Transverse colon (tissue), 4 donors: Measurements from ENCODE around the gene HCFC1R1. TPM values are rescaled to one million over a fixed set of nuclear protein-coding genes. Genes with fewer than 3 reads are reported as not detected.

Experiments used
- DNase-seq: peaks from one replicate; pipeline ENCODE4 v3.0.0-alpha.2; 2019
- H3K27ac ChIP-seq, 4 donors: fragments of 200-600 bp; sonication (generic); 2 replicates each; pipeline ENCODE4 v1.5.1; 2016 to 2018; ENCODE audit warnings: inconsistent platforms in 4 of 4
- H3K27me3 ChIP-seq: fragments of 200-600 bp; sonication (generic); 2 replicates; pipeline ENCODE4 v1.5.1; 2017; ENCODE audit warnings: inconsistent platforms
- H3K36me3 ChIP-seq, 4 donors: fragments of 200-600 bp; sonication (generic); 2 replicates each; pipeline ENCODE4 v1.5.1; 2017 to 2019; ENCODE audit warnings: inconsistent platforms in 4 of 4
- H3K4me1 ChIP-seq, 4 donors: fragments of 200-600 bp; sonication (generic); 2 replicates each; pipeline ENCODE4 v1.5.1; 2017 to 2020; ENCODE audit warnings: inconsistent platforms in 4 of 4
- H3K4me3 ChIP-seq, 4 donors: fragments of 200-600 bp; sonication (generic); 1 replicate in 1 of 4; 2 replicates in 3 of 4; pipeline versions ENCODE4 v1.5.1 to v1.6.1; 2017 to 2019; ENCODE audit warnings: inconsistent platforms in 4 of 4
- H3K9me3 ChIP-seq, 2 donors: fragments of 200-600 bp; sonication (generic); 2 replicates each; pipeline ENCODE4 v1.5.1; 2017 to 2019; ENCODE audit warnings: inconsistent platforms in 2 of 2
- EP300 ChIP-seq: sonication (generic); formaldehyde crosslinking; IDR thresholded peaks from one replicate; pipeline ENCODE4 v1.6.1; 2017; ENCODE audit warnings: antibody characterized with exemption, low read depth
- POLR2A ChIP-seq: fragments of 450-650 bp; IDR thresholded peaks from one replicate; pipeline ENCODE4 v1.6.1; 2016; ENCODE audit warnings: antibody characterized with exemption, mild to moderate bottlenecking, moderate library complexity
- POLR2AphosphoS5 ChIP-seq, 3 donors: sonication (generic); formaldehyde crosslinking; IDR thresholded peaks; one replicate each; pipeline ENCODE4 v1.6.1; 2016; ENCODE audit warnings: antibody characterized with exemption in 3 of 3
- WGBS, 2 donors: methylation state at CpG; one replicate each; pipeline ENCODE4 v1.1.5; 2018; ENCODE audit warnings: low coverage in 1 of 2; 5-methylcytosine and 5-hydroxymethylcytosine counted together
- in situ Hi-C, 4 donors: fragments of 200-750 bp; cut with MboI; loops; one replicate each; pipeline versions ENCODE4 v1.15.0 to v1.15.1; 2017; ENCODE audit warnings: low sequenced_read_pairs in 3 of 4, low pct_ligation_motif_present in 1 of 4, low pct_unique_long_range_greater_than_20kb in 1 of 4
- intact Hi-C: fragments of 100-400 bp; cut with DNase I; formaldehyde crosslinking; loops from one replicate; pipeline ENCODE4 v1.15.1; 2023; ENCODE audit warnings: low total_unique reads
- total RNA-seq, 4 donors: library from RNA; depleted of rRNA; stranded (reverse); fragments of >200 nt; gene quantifications; one replicate each; pipeline ENCODE4 v1.1.0, GENCODE V29; 2016
- TF ChIP-seq, protein P1 (sequence below), 5 experiments: fragments of 200-600 bp in 3 of 5; fragments of 450-650 bp in 2 of 5; sonication (generic) in 3 of 5; IDR thresholded peaks; 1 replicate in 2 of 5; 2 replicates in 3 of 5; pipeline ENCODE4 v1.5.1; 2016 to 2017; ENCODE audit warnings: antibody characterized with exemption in 5 of 5, inconsistent platforms in 3 of 5, mild to moderate bottlenecking in 2 of 5, moderate library complexity in 1 of 5

Gene HCFC1R1
- total RNA-seq, 4 donors from 2014 or later = 4.4 to 35.4 (median 17.5) TPM

DNA sequence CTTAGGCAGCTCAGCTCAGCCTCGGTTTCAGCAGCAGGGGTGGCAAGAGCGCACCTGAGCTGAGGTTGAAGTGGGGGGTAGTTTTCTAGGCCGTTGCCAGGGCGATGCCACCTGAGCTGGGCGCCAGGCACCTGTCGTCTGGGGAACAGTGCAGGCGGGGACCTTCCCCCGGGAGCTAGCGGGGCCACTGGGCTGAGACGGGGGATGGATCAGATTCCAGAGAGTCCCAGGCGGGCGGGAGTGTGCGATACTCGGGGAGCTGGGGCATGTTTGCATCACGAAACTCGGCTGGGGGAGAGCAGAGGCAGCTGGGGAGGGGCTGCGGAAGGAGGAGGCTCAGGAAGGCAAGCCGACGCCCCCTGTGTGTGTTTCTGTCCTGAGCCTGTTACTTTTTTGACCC, 11.5 kb downstream of the HCFC1R1 start:
- intact Hi-C loops (no loop called here), in situ Hi-C loops (no loop called here)
- Histone ChIP-seq H3K4me1 (peaks cover 8 to 33% (median 14%) of the 10 kb centered on the region in 4 donors), H3K36me3 (no peaks in the 10 kb centered on the region), H3K9me3 (no peaks in the 10 kb centered on the region), H3K27ac (no peak overlapping the region), H3K4me3 (no peak overlapping the region), H3K27me3 (peaks cover 59% of the 10 kb centered on the region)
- DNase-seq = no peak
- TF ChIP-seq, protein P1, sequence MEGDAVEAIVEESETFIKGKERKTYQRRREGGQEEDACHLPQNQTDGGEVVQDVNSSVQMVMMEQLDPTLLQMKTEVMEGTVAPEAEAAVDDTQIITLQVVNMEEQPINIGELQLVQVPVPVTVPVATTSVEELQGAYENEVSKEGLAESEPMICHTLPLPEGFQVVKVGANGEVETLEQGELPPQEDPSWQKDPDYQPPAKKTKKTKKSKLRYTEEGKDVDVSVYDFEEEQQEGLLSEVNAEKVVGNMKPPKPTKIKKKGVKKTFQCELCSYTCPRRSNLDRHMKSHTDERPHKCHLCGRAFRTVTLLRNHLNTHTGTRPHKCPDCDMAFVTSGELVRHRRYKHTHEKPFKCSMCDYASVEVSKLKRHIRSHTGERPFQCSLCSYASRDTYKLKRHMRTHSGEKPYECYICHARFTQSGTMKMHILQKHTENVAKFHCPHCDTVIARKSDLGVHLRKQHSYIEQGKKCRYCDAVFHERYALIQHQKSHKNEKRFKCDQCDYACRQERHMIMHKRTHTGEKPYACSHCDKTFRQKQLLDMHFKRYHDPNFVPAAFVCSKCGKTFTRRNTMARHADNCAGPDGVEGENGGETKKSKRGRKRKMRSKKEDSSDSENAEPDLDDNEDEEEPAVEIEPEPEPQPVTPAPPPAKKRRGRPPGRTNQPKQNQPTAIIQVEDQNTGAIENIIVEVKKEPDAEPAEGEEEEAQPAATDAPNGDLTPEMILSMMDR (IDR thresholded peaks at IDR 0.05) = no peak
- no peak for TF ChIP-seq EP300
- 18% methylated on average over 18 of the region's 19 CpGs; no CpG with 5 or more reads in 1 of the 2 donors for WGBS, 2 donors

DNA sequence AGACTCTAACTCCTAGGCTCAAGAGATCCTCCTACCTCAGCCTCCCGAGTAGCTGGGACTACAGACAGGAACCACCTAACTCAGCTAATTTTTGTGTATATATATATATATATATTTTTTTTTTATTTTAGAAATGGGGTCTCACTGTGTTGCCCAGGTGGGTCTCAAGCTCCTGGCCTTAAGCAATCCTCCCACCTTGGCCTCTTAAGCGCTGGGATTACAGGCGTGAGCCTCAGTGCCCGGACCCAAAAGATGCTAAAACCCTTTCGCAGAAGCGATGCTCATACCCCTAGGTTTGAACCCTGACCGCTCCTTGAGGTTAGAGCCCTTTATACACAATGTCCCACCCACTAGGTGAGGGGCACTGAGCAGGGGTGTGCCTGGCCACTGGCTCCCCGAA, 13.2 kb downstream of the HCFC1R1 start:
- no peak for TF ChIP-seq EP300
- TF ChIP-seq, protein P1 (IDR thresholded peaks at IDR 0.05) = no peak
- H3K4me1 ChIP-seq = peaks cover 14 to 50% (median 28%) of the 10 kb centered on the region in 4 donors
- DNase-seq = no peak
- in situ Hi-C loops (no loop called here), intact Hi-C loops (no loop called here)
- WGBS, 2 donors = 89% methylated on average over 8 of the region's 8 CpGs; no CpG with 5 or more reads in 1 of the 2 donors
- H3K27me3 ChIP-seq = peaks cover 72% of the 10 kb centered on the region
- no peak overlapping the region for H3K27ac ChIP-seq
- H3K36me3 ChIP-seq = no peaks in the 10 kb centered on the region
- no peak overlapping the region for H3K4me3 ChIP-seq
- H3K9me3 ChIP-seq = no peaks in the 10 kb centered on the region

DNA sequence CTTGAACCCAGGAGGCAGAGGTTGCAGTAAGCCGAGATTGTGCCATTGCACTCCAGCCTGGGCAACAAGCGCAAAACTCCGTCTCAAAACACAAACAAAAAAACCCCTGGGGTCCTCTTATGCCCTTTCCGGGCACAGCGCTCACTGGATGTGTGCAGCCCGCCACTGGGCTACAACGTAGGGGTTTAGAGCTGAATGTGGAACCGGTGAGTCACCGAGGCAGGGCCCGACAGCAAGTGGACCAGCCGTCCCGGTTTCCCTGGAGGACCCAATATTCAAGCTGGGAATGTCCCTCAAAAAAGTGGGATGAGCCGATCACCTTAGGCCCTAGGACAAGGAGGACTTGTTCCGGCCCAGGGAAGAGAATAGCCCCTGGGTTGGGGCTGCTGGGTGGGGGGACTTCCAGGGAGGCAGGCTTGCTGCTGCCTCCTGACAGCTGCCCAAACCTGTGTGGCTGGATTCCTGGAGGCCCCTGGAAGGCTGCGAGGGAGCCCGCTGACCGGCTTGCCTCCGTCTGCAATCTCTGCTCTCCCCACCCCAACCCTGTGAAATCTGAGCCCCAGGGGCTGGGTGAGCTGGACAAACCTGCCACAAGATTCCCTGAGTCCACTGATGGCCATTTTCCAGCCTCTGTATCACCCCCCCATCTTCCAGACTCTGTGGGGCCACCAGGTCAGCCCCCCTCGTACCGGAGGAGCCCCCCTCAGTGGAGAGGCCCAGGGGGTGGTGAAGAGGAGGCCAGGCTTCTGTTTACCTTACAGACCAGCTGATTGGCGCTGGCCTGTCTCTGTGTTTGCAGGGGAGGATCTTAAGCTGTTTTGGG, 14.0 kb downstream of the HCFC1R1 start:
- Histone ChIP-seq H3K4me3 (no peak overlapping the region), H3K4me1 (peaks cover 14 to 53% (median 30%) of the 10 kb centered on the region in 4 donors), H3K27ac (no peak overlapping the region), H3K9me3 (no peaks in the 10 kb centered on the region), H3K36me3 (no peaks in the 10 kb centered on the region), H3K27me3 (peaks cover 76% of the 10 kb centered on the region)
- intact Hi-C loops = no loop called here
- no peak for TF ChIP-seq EP300
- TF ChIP-seq POLR2AphosphoS5 (IDR thresholded peaks at IDR 0.05) = no peak
- TF ChIP-seq POLR2A = no peak
- TF ChIP-seq, protein P1 (IDR thresholded peaks at IDR 0.05) = no peak
- in situ Hi-C loops = no loop called here
- 55% methylated on average over 21 of the region's 21 CpGs; no CpG with 5 or more reads in 1 of the 2 donors for WGBS, 2 donors
- peak; percentile 49 for DNase-seq

DNA sequence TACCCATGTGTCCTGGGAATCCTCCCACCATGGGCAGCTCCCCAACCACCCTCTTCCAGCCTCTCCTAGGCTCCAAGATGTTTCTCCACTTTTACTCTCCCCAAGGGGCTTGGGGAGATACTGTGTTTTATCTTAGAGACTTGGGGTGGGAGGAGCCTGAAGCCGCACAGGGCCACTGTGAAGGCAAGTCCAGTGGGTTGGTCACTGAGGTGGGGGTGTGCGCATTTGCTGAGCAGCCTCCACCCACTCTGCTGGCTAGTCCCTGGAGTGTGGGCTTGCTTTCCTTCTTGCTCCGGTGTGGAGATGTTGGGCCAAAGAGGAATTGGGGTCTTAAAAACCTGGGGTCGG, 15.1 kb downstream of the HCFC1R1 start:
- Histone ChIP-seq H3K9me3 (no peaks in the 10 kb centered on the region), H3K4me3 (no peak overlapping the region), H3K27ac (peak overlapping the region in 2 of 4 donors; percentile 85 to 91), H3K27me3 (peaks cover 68% of the 10 kb centered on the region), H3K36me3 (no peaks in the 10 kb centered on the region), H3K4me1 (peaks cover 14 to 54% (median 30%) of the 10 kb centered on the region in 4 donors)
- DNase-seq = no peak
- WGBS, 2 donors = 78% methylated on average over 4 of the region's 4 CpGs; no CpG with 5 or more reads in 1 of the 2 donors
- TF ChIP-seq EP300 (no peak), POLR2A (no peak), POLR2AphosphoS5 (IDR thresholded peaks at IDR 0.05) (no peak)
- TF ChIP-seq, protein P1 (IDR thresholded peaks at IDR 0.05) = no peak
- in situ Hi-C loops = no loop called here
- intact Hi-C loops = no loop called here
